Neural progenitor cell (in vitro differentiated cells): ENCODE data around the gene ISM1. TPM values are rescaled to one million over a fixed set of nuclear protein-coding genes. Genes with fewer than 3 reads are reported as not detected.
"Not testable (repeated sequence)": the region's sequence is repeated elsewhere in the genome, so short reads cannot be mapped to it uniquely, and the experiment has no call there.

ENCODE experiments used
- DNase-seq: peaks from one replicate; pipeline ENCODE4 v3.0.0-alpha.2; 2016; ENCODE audit warnings: low spot score
- H2AFZ ChIP-seq: fragments of 200-600 bp; sonication (generic); replicated peaks from 2 replicates; pipeline ENCODE4 v1.6.1; 2016; ENCODE audit warnings: antibody characterized with exemption
- H3F3A ChIP-seq: fragments of 200-600 bp; sonication (generic); 2 replicates; pipeline ENCODE4 v1.6.1; 2016; ENCODE audit warnings: antibody characterized with exemption, low read depth
- H3K27ac ChIP-seq: fragments of 200-600 bp; sonication (generic); 2 replicates; pipeline ENCODE4 v1.5.1; 2016; ENCODE audit warnings: mild to moderate bottlenecking
- H3K27me3 ChIP-seq: fragments of 200-600 bp; sonication (generic); 2 replicates; pipeline ENCODE4 v1.6.1; 2016; ENCODE audit warnings: mild to moderate bottlenecking, moderate library complexity
- H3K36me3 ChIP-seq: fragments of 200-600 bp; sonication (generic); 2 replicates; pipeline ENCODE4 v1.5.1; 2016
- H3K4me1 ChIP-seq: fragments of 200-600 bp; sonication (generic); 2 replicates; pipeline ENCODE4 v1.6.1; 2016; ENCODE audit warnings: mixed run types
- H3K4me2 ChIP-seq: fragments of 200-600 bp; sonication (generic); 2 replicates; pipeline ENCODE4 v1.6.1; 2016
- H3K4me3 ChIP-seq: fragments of 200-600 bp; sonication (generic); 2 replicates; pipeline ENCODE4 v1.5.1; 2016
- H3K79me2 ChIP-seq: fragments of 200-600 bp; sonication (generic); 2 replicates; pipeline ENCODE4 v1.6.1; 2016; ENCODE audit warnings: low read depth
- H3K9ac ChIP-seq: fragments of 200-600 bp; sonication (generic); 2 replicates; pipeline ENCODE4 v1.6.1; 2016
- H3K9me3 ChIP-seq: fragments of 200-600 bp; sonication (generic); 2 replicates; pipeline ENCODE4 v1.5.1; 2016; ENCODE audit warnings: low read depth
- H4K20me1 ChIP-seq: fragments of 200-600 bp; sonication (generic); 2 replicates; pipeline ENCODE4 v1.6.1; 2016; ENCODE audit warnings: low read depth
- H3K27ac Mint-ChIP-seq: 3 replicates; pipeline ENCODE4 v1.8.0; 2021; ENCODE audit warnings: mixed read lengths
- H3K27me3 Mint-ChIP-seq: 2 replicates; pipeline ENCODE4 v1.8.0; 2022; ENCODE audit warnings: low read depth, mild to moderate bottlenecking, inconsistent platforms, moderate library complexity, mixed read lengths; ENCODE audit not compliant: insufficient read depth
- H3K36me3 Mint-ChIP-seq: 3 replicates; pipeline ENCODE4 v1.8.0; 2021; ENCODE audit warnings: mixed read lengths
- H3K4me1 Mint-ChIP-seq: 3 replicates; pipeline ENCODE4 v1.8.0; 2021; ENCODE audit warnings: mixed read lengths
- H3K4me3 Mint-ChIP-seq: 3 replicates; pipeline ENCODE4 v1.8.0; 2021; ENCODE audit warnings: mild to moderate bottlenecking, moderate library complexity, mixed read lengths
- H3K9me3 Mint-ChIP-seq: 3 replicates; pipeline ENCODE4 v1.8.0; 2020; ENCODE audit warnings: mixed read lengths
- CTCF ChIP-seq: fragments of 200-600 bp; sonication (generic); IDR thresholded peaks from 2 replicates; pipeline ENCODE4 v1.5.1; 2017; ENCODE audit warnings: antibody characterized with exemption, mild to moderate bottlenecking
- EZH2 ChIP-seq: fragments of 200-600 bp; sonication (generic); IDR thresholded peaks from 2 replicates; pipeline ENCODE4 v1.6.1; 2017; ENCODE audit warnings: antibody characterized with exemption, mild to moderate bottlenecking, moderate library complexity
- EZH2phosphoT487 ChIP-seq: fragments of 200-600 bp; sonication (generic); IDR thresholded peaks from 2 replicates; pipeline ENCODE4 v1.6.1; 2017; ENCODE audit warnings: antibody characterized with exemption
- total RNA-seq: library from RNA; depleted of rRNA; stranded (reverse); fragments of >200 nt; gene quantifications from 2 replicates; pipeline ENCODE4 v1.2.3, GENCODE V29; 2015; ENCODE audit warnings: low replicate concordance

ISM1 gene
- total RNA-seq, 1 donor from 2014 or later, result not detected

GRCh38 chr20:13231031-13231752, 10.1 kb downstream of the ISM1 start:
- peaks cover 2% of the 10 kb centered on the region for H3K27me3 Mint-ChIP-seq
- no peaks in the 10 kb centered on the region for H3K36me3 Mint-ChIP-seq
- Histone ChIP-seq H2AFZ (no peak overlapping the region), H3K79me2 (no peaks in the 10 kb centered on the region), H3K27me3 (no peaks in the 10 kb centered on the region), H4K20me1 (no peaks in the 10 kb centered on the region), H3K9me3 (no peaks in the 10 kb centered on the region), H3F3A (no peaks in the 10 kb centered on the region), H3K27ac (no peak overlapping the region), H3K9ac (no peak overlapping the region), H3K4me1 (no peaks in the 10 kb centered on the region), H3K36me3 (no peaks in the 10 kb centered on the region), H3K4me3 (no peak overlapping the region), H3K4me2 (no peak overlapping the region)
- TF ChIP-seq CTCF (no peak), EZH2phosphoT487 (no peak), EZH2 (no peak)
- DNase-seq, result no peak
- H3K4me3 Mint-ChIP-seq, result no peak overlapping the region
- no peaks in the 10 kb centered on the region for H3K9me3 Mint-ChIP-seq
- H3K4me1 Mint-ChIP-seq, result no peaks in the 10 kb centered on the region
- no peak overlapping the region for H3K27ac Mint-ChIP-seq

GRCh38 chr20:13232999-13233398, 11.9 kb downstream of the ISM1 start:
- no peak for DNase-seq
- Histone ChIP-seq H3K27ac (no peak overlapping the region), H3K4me1 (peaks cover 4% of the 10 kb centered on the region), H4K20me1 (no peaks in the 10 kb centered on the region), H3K4me2 (no peak overlapping the region), H3K9ac (no peak overlapping the region), H3K4me3 (no peak overlapping the region), H3F3A (no peaks in the 10 kb centered on the region), H2AFZ (no peak overlapping the region), H3K79me2 (no peaks in the 10 kb centered on the region), H3K36me3 (no peaks in the 10 kb centered on the region), H3K27me3 (no peaks in the 10 kb centered on the region), H3K9me3 (no peaks in the 10 kb centered on the region)
- Mint-ChIP-seq H3K9me3 (no peaks in the 10 kb centered on the region), H3K36me3 (no peaks in the 10 kb centered on the region), H3K27ac (no peak overlapping the region), H3K27me3 (peaks cover 2% of the 10 kb centered on the region), H3K4me1 (peaks cover 7% of the 10 kb centered on the region), H3K4me3 (no peak overlapping the region)
- TF ChIP-seq EZH2, result no peak
- no peak for TF ChIP-seq CTCF
- no peak for TF ChIP-seq EZH2phosphoT487

- H3K27me3 Mint-ChIP-seq, result no peaks in the 10 kb centered on the region
- H2AFZ ChIP-seq, result no peak overlapping the region
Measured at GRCh38 chr20:13234961-13235360, 13.9 kb downstream of the ISM1 start.

GRCh38 chr20:13236360-13236759, 15.3 kb downstream of the ISM1 start:
- not testable (repeated sequence) for H3K4me1 ChIP-seq, H3K4me3 ChIP-seq, H3K4me1 Mint-ChIP-seq, H3K27ac ChIP-seq, H3K36me3 Mint-ChIP-seq, H2AFZ ChIP-seq, H3K9me3 ChIP-seq, H3F3A ChIP-seq, H3K9me3 Mint-ChIP-seq, H3K4me3 Mint-ChIP-seq, H4K20me1 ChIP-seq, H3K4me2 ChIP-seq, H3K36me3 ChIP-seq, H3K27me3 ChIP-seq, H3K27ac Mint-ChIP-seq, H3K27me3 Mint-ChIP-seq, H3K79me2 ChIP-seq, H3K9ac ChIP-seq, DNase-seq

More at GRCh38 chr20:13234961-13235360, 13.9 kb downstream of the ISM1 start:
- Histone ChIP-seq H3K4me3 (no peak overlapping the region), H4K20me1 (no peaks in the 10 kb centered on the region), H3K9me3 (no peaks in the 10 kb centered on the region), H3K4me2 (no peak overlapping the region), H3K79me2 (no peaks in the 10 kb centered on the region), H3K36me3 (no peaks in the 10 kb centered on the region), H3K4me1 (peaks cover 5% of the 10 kb centered on the region), H3K27ac (no peak overlapping the region), H3F3A (no peaks in the 10 kb centered on the region), H3K27me3 (no peaks in the 10 kb centered on the region), H3K9ac (no peak overlapping the region)
- no peak for TF ChIP-seq CTCF
- TF ChIP-seq EZH2phosphoT487, result no peak
- TF ChIP-seq EZH2, result no peak
- Mint-ChIP-seq H3K9me3 (no peaks in the 10 kb centered on the region), H3K4me3 (no peak overlapping the region), H3K36me3 (no peaks in the 10 kb centered on the region), H3K4me1 (peaks cover 7% of the 10 kb centered on the region), H3K27ac (no peak overlapping the region)
- DNase-seq, result no peak
